ENCODE measurements around the gene CMSS1.

DNA sequence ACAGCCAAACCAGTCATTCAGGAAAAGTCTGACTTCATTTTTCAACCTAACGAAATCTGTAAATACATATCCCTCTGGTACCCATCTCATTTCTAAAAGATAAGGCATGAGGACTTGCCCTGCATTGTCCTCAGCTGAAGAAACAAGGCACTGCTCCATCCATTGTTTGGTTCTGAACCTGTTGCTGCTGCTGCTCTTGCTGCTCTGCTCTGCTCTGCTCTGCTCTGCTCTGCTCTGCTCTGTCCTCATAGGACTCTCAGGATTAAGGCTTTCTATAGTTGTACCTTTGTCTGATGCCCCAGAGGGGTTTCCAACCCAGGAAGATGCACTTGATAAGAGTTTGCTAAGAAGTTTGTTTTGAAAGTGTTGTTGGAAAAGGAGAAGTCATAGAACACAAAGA, 38.2 kb downstream of the CMSS1 start:
- TF ChIP-seq, protein P1, sequence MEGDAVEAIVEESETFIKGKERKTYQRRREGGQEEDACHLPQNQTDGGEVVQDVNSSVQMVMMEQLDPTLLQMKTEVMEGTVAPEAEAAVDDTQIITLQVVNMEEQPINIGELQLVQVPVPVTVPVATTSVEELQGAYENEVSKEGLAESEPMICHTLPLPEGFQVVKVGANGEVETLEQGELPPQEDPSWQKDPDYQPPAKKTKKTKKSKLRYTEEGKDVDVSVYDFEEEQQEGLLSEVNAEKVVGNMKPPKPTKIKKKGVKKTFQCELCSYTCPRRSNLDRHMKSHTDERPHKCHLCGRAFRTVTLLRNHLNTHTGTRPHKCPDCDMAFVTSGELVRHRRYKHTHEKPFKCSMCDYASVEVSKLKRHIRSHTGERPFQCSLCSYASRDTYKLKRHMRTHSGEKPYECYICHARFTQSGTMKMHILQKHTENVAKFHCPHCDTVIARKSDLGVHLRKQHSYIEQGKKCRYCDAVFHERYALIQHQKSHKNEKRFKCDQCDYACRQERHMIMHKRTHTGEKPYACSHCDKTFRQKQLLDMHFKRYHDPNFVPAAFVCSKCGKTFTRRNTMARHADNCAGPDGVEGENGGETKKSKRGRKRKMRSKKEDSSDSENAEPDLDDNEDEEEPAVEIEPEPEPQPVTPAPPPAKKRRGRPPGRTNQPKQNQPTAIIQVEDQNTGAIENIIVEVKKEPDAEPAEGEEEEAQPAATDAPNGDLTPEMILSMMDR (IDR thresholded peaks at IDR 0.05; ENCODE audit: low read length) = no peak
- TF ChIP-seq EZH2 (IDR thresholded peaks at IDR 0.05; ENCODE audit: borderline replicate concordance, low read length) = no peak

All from OCI-LY1 (cell line).